ENCODE results near the gene TCF4. TPM values are rescaled to one million over a fixed set of nuclear protein-coding genes. Genes with fewer than 3 reads are reported as not detected.

The TCF4 gene
- total RNA-seq, 1 donor from 2014 or later = 56.8 TPM

DNA sequence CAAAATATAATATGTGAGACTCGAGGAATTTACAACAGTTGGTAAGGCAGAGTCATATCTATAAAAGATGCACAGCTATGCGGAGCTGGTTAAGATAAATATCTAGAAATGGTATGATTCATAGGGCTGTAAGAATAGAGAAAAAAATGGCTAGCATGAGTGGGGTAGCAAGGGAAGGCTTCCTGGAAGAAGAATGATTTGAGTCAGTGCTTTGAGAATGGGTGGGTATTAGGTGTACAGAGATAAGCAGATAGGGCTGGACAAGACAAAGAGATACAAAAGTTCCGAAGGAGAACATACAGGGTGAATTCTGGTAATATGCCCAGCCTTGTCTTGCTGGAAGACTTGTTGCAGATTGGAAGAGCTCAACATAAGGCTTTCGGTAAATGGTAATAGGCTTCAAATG, 337.2 kb downstream of the TCF4 start:
- no peak overlapping the region for H3K4me3 Mint-ChIP-seq (ENCODE audit: low read depth)
- no peaks in the 10 kb centered on the region for H3K27me3 Mint-ChIP-seq
- H3K36me3 Mint-ChIP-seq (ENCODE audit: insufficient read depth) = peaks cover 20% of the 10 kb centered on the region
- H3K4me1 Mint-ChIP-seq (ENCODE audit: low read depth) = peaks cover 10% of the 10 kb centered on the region
- DNase-seq (ENCODE audit: low spot score, unreplicated experiment) = no peak
- H3K9me3 Mint-ChIP-seq (ENCODE audit: low read depth) = peaks cover 3% of the 10 kb centered on the region
- H3K27ac Mint-ChIP-seq = no peak overlapping the region
- TF ChIP-seq, protein P1, sequence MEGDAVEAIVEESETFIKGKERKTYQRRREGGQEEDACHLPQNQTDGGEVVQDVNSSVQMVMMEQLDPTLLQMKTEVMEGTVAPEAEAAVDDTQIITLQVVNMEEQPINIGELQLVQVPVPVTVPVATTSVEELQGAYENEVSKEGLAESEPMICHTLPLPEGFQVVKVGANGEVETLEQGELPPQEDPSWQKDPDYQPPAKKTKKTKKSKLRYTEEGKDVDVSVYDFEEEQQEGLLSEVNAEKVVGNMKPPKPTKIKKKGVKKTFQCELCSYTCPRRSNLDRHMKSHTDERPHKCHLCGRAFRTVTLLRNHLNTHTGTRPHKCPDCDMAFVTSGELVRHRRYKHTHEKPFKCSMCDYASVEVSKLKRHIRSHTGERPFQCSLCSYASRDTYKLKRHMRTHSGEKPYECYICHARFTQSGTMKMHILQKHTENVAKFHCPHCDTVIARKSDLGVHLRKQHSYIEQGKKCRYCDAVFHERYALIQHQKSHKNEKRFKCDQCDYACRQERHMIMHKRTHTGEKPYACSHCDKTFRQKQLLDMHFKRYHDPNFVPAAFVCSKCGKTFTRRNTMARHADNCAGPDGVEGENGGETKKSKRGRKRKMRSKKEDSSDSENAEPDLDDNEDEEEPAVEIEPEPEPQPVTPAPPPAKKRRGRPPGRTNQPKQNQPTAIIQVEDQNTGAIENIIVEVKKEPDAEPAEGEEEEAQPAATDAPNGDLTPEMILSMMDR (IDR thresholded peaks at IDR 0.05; ENCODE audit: unreplicated experiment) = no peak

DNA sequence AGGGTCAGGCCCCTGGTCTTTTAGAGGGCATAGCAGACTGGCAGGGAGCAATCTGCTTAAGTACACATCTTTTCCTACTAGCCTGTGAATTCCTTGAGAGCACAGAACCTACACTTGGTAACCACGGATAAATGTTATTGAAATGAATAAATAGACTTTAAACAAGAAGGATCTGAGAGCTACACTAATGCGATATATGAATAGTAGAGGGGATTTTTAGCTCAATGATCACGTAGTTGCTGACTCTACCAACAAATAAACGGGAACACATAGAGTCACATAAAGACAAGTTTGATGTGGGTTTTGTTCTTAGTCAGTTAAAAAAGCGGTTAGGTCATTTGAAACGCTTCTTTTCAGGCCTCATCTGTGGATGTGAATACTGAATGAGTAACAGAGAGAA, 338.4 kb downstream of the TCF4 start:
- H3K4me3 Mint-ChIP-seq (ENCODE audit: low read depth) = no peak overlapping the region

DNA sequence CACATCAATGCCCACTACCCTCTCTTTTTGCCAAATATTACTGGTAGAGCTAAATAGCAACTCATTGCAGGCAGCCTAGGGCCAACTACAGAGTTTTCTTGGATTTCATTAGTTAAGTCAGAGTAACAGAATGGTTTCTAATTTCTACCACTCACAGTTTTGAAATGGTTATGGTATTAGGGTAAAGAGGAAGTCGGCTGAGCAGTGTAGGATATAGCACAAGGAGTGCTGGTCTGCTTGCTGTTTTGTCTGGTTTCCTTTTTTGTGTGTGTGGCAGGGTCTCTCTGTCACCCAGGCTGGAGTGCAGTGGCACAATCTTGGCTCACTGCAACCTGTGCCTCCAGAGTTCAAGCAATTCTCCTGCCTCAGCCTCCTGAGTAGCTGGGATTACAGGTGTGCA, 339.5 kb downstream of the TCF4 start:
- Mint-ChIP-seq H3K27ac (no peak overlapping the region), H3K4me3 (ENCODE audit: low read depth) (no peak overlapping the region), H3K27me3 (no peaks in the 10 kb centered on the region), H3K36me3 (ENCODE audit: insufficient read depth) (peaks cover 9% of the 10 kb centered on the region), H3K4me1 (ENCODE audit: low read depth) (peaks cover 13% of the 10 kb centered on the region), H3K9me3 (ENCODE audit: low read depth) (no peaks in the 10 kb centered on the region)
- TF ChIP-seq, protein P1 (IDR thresholded peaks at IDR 0.05; ENCODE audit: unreplicated experiment) = no peak
- DNase-seq (ENCODE audit: low spot score, unreplicated experiment) = no peak

More for the DNA sequence above, 338.4 kb downstream of the TCF4 start:
- Mint-ChIP-seq H3K36me3 (ENCODE audit: insufficient read depth) (peaks cover 18% of the 10 kb centered on the region), H3K27me3 (no peaks in the 10 kb centered on the region), H3K4me1 (ENCODE audit: low read depth) (peaks cover 10% of the 10 kb centered on the region), H3K9me3 (ENCODE audit: low read depth) (peaks cover 3% of the 10 kb centered on the region), H3K27ac (no peak overlapping the region)
- TF ChIP-seq, protein P1 (IDR thresholded peaks at IDR 0.05; ENCODE audit: unreplicated experiment) = no peak
- DNase-seq (ENCODE audit: low spot score, unreplicated experiment) = no peak

DNA sequence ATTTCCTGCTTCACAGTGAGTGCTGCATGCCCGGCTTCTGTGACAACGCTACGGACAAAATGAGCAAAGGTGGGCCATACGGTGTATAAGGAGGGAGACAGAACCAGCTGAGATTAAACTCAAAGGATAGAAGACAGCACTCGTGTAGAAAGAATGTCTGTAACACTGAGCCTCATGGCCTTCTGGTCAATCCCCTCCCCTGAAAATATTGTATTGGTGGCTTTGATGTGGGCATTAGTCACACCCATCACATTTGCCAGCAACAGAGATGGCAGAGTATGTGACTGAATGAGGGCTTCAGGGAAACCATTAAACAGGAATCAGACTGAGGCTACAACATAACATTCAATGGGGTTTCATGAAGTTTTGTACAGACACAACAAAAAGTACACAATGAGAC, 341.0 kb downstream of the TCF4 start:
- no peak for DNase-seq (ENCODE audit: low spot score, unreplicated experiment)
- no peak overlapping the region for H3K4me3 Mint-ChIP-seq (ENCODE audit: low read depth)
- no peak overlapping the region for H3K27ac Mint-ChIP-seq
- H3K4me1 Mint-ChIP-seq (ENCODE audit: low read depth) = peaks cover 9% of the 10 kb centered on the region
- TF ChIP-seq, protein P1 (IDR thresholded peaks at IDR 0.05; ENCODE audit: unreplicated experiment) = no peak
- H3K36me3 Mint-ChIP-seq (ENCODE audit: insufficient read depth) = peaks cover 7% of the 10 kb centered on the region
- no peaks in the 10 kb centered on the region for H3K9me3 Mint-ChIP-seq (ENCODE audit: low read depth)
- H3K27me3 Mint-ChIP-seq = peaks cover under 1% of the 10 kb centered on the region

DNA sequence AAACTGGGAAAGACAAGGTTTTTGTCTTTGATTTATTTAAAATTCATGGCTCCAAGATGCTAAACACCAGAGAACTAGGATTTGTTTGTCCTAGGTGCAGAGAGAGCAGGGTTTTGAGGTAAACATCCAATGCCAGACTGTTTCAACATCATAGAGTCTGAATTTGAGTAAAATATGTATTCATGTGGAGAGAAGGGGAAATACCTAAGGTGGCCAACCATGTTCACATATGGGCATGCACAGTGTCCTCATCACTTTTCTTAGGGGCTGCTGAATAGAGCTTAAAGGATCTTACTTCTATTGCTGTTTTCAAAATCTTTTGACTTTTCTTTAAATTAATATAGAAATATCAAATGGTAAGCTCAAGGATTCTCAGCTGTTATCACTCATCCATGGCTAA, 341.7 kb downstream of the TCF4 start:
- H3K4me3 Mint-ChIP-seq (ENCODE audit: low read depth) = no peak overlapping the region
- DNase-seq (ENCODE audit: low spot score, unreplicated experiment) = no peak
- H3K27me3 Mint-ChIP-seq = peaks cover 5% of the 10 kb centered on the region
- H3K27ac Mint-ChIP-seq = no peak overlapping the region
- TF ChIP-seq, protein P1 (IDR thresholded peaks at IDR 0.05; ENCODE audit: unreplicated experiment) = no peak
- H3K4me1 Mint-ChIP-seq (ENCODE audit: low read depth) = peaks cover 3% of the 10 kb centered on the region
- H3K36me3 Mint-ChIP-seq (ENCODE audit: insufficient read depth) = peaks cover 6% of the 10 kb centered on the region
- H3K9me3 Mint-ChIP-seq (ENCODE audit: low read depth) = no peaks in the 10 kb centered on the region
